NCI-H1436 treated with DMSO at 0.1 percent for 48 hours (cell line): ENCODE data around the gene NR5A1.

Experiments used
- DNase-seq: peaks from one replicate; lab custom pipeline; 2025; lab: John Stamatoyannopoulos, UW

The NR5A1 gene

GRCh38 chr9:124498499-124499146 is 8.6 kb downstream of the NR5A1 start:
- DNase-seq: no peak

GRCh38 chr9:124498040-124498439 is 9.2 kb downstream of the NR5A1 start:
- no peak for DNase-seq

- no peak for DNase-seq
Measured at GRCh38 chr9:124497441-124497840, 9.8 kb downstream of the NR5A1 start.

GRCh38 chr9:124496463-124496862 is 10.7 kb downstream of the NR5A1 start:
- no peak for DNase-seq

GRCh38 chr9:124496075-124496449 is 11.1 kb downstream of the NR5A1 start:
- DNase-seq: no peak

GRCh38 chr9:124495126-124496074 is 11.8 kb downstream of the NR5A1 start:
- DNase-seq: no peak

GRCh38 chr9:124493794-124494479 is 13.3 kb downstream of the NR5A1 start:
- no peak for DNase-seq

- DNase-seq: no peak
Measured at GRCh38 chr9:124493218-124493617, 14.0 kb downstream of the NR5A1 start.

- DNase-seq: no peak
Measured at GRCh38 chr9:124492818-124493217, 14.4 kb downstream of the NR5A1 start.

- DNase-seq: no peak
Measured at GRCh38 chr9:124491049-124491975, 15.9 kb downstream of the NR5A1 start.

GRCh38 chr9:124490004-124490403 is 17.2 kb downstream of the NR5A1 start:
- no peak for DNase-seq

GRCh38 chr9:124489222-124489621 is 18.0 kb downstream of the NR5A1 start:
- no peak for DNase-seq

- DNase-seq: no peak
Measured at GRCh38 chr9:124488641-124489210, 18.5 kb downstream of the NR5A1 start.

- no peak for DNase-seq
Measured at GRCh38 chr9:124487260-124488182, 19.7 kb downstream of the NR5A1 start.

- DNase-seq: no peak
Measured at GRCh38 chr9:124486778-124487259, 20.4 kb downstream of the NR5A1 start.

- no peak for DNase-seq
Measured at GRCh38 chr9:124485936-124486335, 21.3 kb downstream of the NR5A1 start.

- DNase-seq: no peak
Measured at GRCh38 chr9:124485201-124485600, 22.0 kb downstream of the NR5A1 start.

GRCh38 chr9:124483481-124483880 is 23.7 kb downstream of the NR5A1 start:
- DNase-seq: no peak

- DNase-seq: no peak
Measured at GRCh38 chr9:124482431-124483031, 24.7 kb downstream of the NR5A1 start.

GRCh38 chr9:124481115-124481514 is 26.1 kb downstream of the NR5A1 start:
- no peak for DNase-seq
